Measurements from ENCODE around the gene RFC4.

DNA sequence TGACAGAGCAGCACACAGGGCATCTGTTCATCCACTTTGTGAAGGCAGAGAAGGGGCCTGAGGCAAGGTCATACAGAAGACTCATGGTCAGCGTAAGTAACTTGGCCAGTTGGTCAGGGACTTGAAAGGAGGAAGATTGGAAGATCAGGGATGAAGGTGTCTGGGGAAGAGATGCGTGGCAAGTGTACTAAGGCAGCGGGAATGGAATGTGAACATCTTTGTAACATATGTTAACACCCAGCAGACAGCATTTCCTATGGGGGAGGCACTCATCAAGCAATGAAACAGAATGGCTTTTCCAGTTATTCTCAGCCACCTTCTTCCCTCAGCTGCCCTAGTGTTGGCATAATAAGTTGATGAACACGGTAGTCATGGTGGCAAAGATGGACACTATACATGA, 7.8 kb upstream of the RFC4 start:
- no peak for TF ChIP-seq EZH2phosphoT487 (IDR thresholded peaks at IDR 0.05; ENCODE audit: unreplicated experiment)
- TF ChIP-seq, protein P1, sequence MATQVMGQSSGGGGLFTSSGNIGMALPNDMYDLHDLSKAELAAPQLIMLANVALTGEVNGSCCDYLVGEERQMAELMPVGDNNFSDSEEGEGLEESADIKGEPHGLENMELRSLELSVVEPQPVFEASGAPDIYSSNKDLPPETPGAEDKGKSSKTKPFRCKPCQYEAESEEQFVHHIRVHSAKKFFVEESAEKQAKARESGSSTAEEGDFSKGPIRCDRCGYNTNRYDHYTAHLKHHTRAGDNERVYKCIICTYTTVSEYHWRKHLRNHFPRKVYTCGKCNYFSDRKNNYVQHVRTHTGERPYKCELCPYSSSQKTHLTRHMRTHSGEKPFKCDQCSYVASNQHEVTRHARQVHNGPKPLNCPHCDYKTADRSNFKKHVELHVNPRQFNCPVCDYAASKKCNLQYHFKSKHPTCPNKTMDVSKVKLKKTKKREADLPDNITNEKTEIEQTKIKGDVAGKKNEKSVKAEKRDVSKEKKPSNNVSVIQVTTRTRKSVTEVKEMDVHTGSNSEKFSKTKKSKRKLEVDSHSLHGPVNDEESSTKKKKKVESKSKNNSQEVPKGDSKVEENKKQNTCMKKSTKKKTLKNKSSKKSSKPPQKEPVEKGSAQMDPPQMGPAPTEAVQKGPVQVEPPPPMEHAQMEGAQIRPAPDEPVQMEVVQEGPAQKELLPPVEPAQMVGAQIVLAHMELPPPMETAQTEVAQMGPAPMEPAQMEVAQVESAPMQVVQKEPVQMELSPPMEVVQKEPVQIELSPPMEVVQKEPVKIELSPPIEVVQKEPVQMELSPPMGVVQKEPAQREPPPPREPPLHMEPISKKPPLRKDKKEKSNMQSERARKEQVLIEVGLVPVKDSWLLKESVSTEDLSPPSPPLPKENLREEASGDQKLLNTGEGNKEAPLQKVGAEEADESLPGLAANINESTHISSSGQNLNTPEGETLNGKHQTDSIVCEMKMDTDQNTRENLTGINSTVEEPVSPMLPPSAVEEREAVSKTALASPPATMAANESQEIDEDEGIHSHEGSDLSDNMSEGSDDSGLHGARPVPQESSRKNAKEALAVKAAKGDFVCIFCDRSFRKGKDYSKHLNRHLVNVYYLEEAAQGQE (IDR thresholded peaks at IDR 0.05; ENCODE audit: unreplicated experiment): no peak
